ENCODE data around the gene CASP8. TPM values are rescaled to one million over a fixed set of nuclear protein-coding genes. Genes with fewer than 3 reads are reported as not detected.
A peak's percentile ranks its signal among the peaks of the same experiment; 100 is the strongest.
"Not testable (repeated sequence)": the region's sequence is repeated elsewhere in the genome, so short reads cannot be mapped to it uniquely, and the experiment has no call there.

The CASP8 gene
- total RNA-seq, 4 donors from 2014 or later, result 4.9 to 17.9 (median 5.3) TPM

DNA sequence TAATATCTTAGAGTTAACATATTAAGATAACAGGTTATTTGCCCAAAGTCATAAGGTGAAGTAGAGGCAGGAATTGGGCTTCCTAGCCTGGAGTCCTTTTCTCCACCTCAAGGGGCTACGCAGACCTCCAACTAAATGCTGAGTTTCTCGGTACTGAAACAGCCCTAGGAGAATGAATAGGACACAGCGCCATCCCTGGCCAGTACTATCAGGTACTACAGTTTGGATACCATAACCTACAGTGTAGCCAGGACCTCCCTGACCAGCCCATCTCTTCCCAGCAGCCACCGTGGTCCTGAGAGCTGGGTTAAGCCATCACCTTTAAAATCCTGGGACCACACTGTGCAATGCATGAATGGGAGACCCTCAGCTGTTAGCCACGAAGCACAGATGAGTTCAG is 15.7 kb downstream of the CASP8 start:
- Histone ChIP-seq H3K4me1 (peaks cover 0 to 3% (median 0%) of the 10 kb centered on the region in 4 donors), H3K27me3 (no peaks in the 10 kb centered on the region), H3K27ac (replicated peaks in 1 of 4) (no peak overlapping the region), H3K4me3 (no peak overlapping the region), H3K36me3 (peaks cover 34 to 77% (median 48%) of the 10 kb centered on the region in 4 donors), H3K9me3 (no peaks in the 10 kb centered on the region)
- 60% methylated on average over 5 of the region's 5 CpGs for WGBS
- TF ChIP-seq, protein P1, sequence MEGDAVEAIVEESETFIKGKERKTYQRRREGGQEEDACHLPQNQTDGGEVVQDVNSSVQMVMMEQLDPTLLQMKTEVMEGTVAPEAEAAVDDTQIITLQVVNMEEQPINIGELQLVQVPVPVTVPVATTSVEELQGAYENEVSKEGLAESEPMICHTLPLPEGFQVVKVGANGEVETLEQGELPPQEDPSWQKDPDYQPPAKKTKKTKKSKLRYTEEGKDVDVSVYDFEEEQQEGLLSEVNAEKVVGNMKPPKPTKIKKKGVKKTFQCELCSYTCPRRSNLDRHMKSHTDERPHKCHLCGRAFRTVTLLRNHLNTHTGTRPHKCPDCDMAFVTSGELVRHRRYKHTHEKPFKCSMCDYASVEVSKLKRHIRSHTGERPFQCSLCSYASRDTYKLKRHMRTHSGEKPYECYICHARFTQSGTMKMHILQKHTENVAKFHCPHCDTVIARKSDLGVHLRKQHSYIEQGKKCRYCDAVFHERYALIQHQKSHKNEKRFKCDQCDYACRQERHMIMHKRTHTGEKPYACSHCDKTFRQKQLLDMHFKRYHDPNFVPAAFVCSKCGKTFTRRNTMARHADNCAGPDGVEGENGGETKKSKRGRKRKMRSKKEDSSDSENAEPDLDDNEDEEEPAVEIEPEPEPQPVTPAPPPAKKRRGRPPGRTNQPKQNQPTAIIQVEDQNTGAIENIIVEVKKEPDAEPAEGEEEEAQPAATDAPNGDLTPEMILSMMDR (IDR thresholded peaks at IDR 0.05), result no peak
- TF ChIP-seq POLR2AphosphoS5 (IDR thresholded peaks at IDR 0.05), result no peak
- TF ChIP-seq POLR2A (IDR thresholded peaks at IDR 0.05; ENCODE audit: low read depth), result no peak
- TF ChIP-seq EP300 (IDR thresholded peaks at IDR 0.05), result no peak
- intact Hi-C loops (cut with DNase I), result no loop called here
- DNase-seq (ENCODE audit: extremely low spot score), result no peak

- WGBS, result 96% methylated on average over 6 of the region's 6 CpGs
Observed at GRCh38 chr2:201276511-201276910, 16.2 kb downstream of the CASP8 start.

GRCh38 chr2:201279079-201279478 is 18.7 kb downstream of the CASP8 start:
- 100% methylated on average over 1 of the region's 1 CpG for WGBS
- DNase-seq (ENCODE audit: extremely low spot score), result no peak
- Histone ChIP-seq H3K27me3 (no peaks in the 10 kb centered on the region), H3K9me3 (no peaks in the 10 kb centered on the region), H3K4me3 (no peak overlapping the region), H3K4me1 (peaks cover 0 to 3% (median 0%) of the 10 kb centered on the region in 4 donors), H3K27ac (replicated peaks in 1 of 4) (no peak overlapping the region), H3K36me3 (peaks cover 22 to 48% (median 31%) of the 10 kb centered on the region in 4 donors)
- intact Hi-C loops (cut with DNase I), result no loop called here
- TF ChIP-seq POLR2AphosphoS5 (IDR thresholded peaks at IDR 0.05) (no peak), EP300 (IDR thresholded peaks at IDR 0.05) (no peak)

More at GRCh38 chr2:201276511-201276910, 16.2 kb downstream of the CASP8 start:
- H3K4me1 ChIP-seq, result peaks cover 0 to 3% (median 0%) of the 10 kb centered on the region in 4 donors
- intact Hi-C loops (cut with DNase I), result no loop called here
- no peak overlapping the region for H3K4me3 ChIP-seq
- H3K36me3 ChIP-seq, result peaks cover 34 to 73% (median 48%) of the 10 kb centered on the region in 4 donors
- no peak overlapping the region for H3K27ac ChIP-seq (replicated peaks in 1 of 4)
- H3K9me3 ChIP-seq, result no peaks in the 10 kb centered on the region
- no peak for TF ChIP-seq EP300 (IDR thresholded peaks at IDR 0.05)
- no peak for TF ChIP-seq POLR2AphosphoS5 (IDR thresholded peaks at IDR 0.05)
- TF ChIP-seq, protein P1 (IDR thresholded peaks at IDR 0.05), result no peak
- TF ChIP-seq POLR2A (IDR thresholded peaks at IDR 0.05; ENCODE audit: low read depth), result no peak
- peak; percentile 91 for DNase-seq (ENCODE audit: extremely low spot score)
- H3K27me3 ChIP-seq, result no peaks in the 10 kb centered on the region

GRCh38 chr2:201280191-201281040 is 20.1 kb downstream of the CASP8 start:
- 87% methylated on average over 3 of the region's 3 CpGs for WGBS
- peaks cover 24 to 36% (median 31%) of the 10 kb centered on the region in 4 donors for H3K36me3 ChIP-seq
- DNase-seq (ENCODE audit: extremely low spot score), result no peak
- H3K27ac ChIP-seq (replicated peaks in 1 of 4), result no peak overlapping the region
- H3K9me3 ChIP-seq, result no peaks in the 10 kb centered on the region
- H3K4me3 ChIP-seq, result no peak overlapping the region
- no peaks in the 10 kb centered on the region for H3K27me3 ChIP-seq
- intact Hi-C loops (cut with DNase I), result no loop called here
- H3K4me1 ChIP-seq, result peaks cover 0 to 10% (median 2%) of the 10 kb centered on the region in 4 donors
- no peak for TF ChIP-seq POLR2AphosphoS5 (IDR thresholded peaks at IDR 0.05)
- no peak for TF ChIP-seq POLR2A (IDR thresholded peaks at IDR 0.05; ENCODE audit: low read depth)
- TF ChIP-seq EP300 (IDR thresholded peaks at IDR 0.05), result no peak
- TF ChIP-seq, protein P1 (IDR thresholded peaks at IDR 0.05), result no peak

GRCh38 chr2:201285499-201285898 is 25.2 kb downstream of the CASP8 start:
- intact Hi-C loops (cut with DNase I), result no loop called here
- H3K9me3 ChIP-seq, result no peaks in the 10 kb centered on the region
- TF ChIP-seq EP300 (IDR thresholded peaks at IDR 0.05), result no peak
- no peak for TF ChIP-seq POLR2AphosphoS5 (IDR thresholded peaks at IDR 0.05)
- TF ChIP-seq, protein P1 (IDR thresholded peaks at IDR 0.05), result no peak
- H3K4me1 ChIP-seq, result peaks cover 0 to 9% (median 3%) of the 10 kb centered on the region in 4 donors
- H3K27ac ChIP-seq (replicated peaks in 1 of 4), result peak overlapping the region in 1 of 4 donors; percentile 64
- DNase-seq (ENCODE audit: extremely low spot score), result no peak
- WGBS, result 94% methylated on average over 1 of the region's 1 CpG
- H3K36me3 ChIP-seq, result peaks cover 6 to 49% (median 34%) of the 10 kb centered on the region in 4 donors
- no peak overlapping the region for H3K4me3 ChIP-seq
- H3K27me3 ChIP-seq, result no peaks in the 10 kb centered on the region

GRCh38 chr2:201290457-201291148 is 30.3 kb downstream of the CASP8 start:
- H3K9me3 ChIP-seq; H3K27me3 ChIP-seq; DNase-seq (ENCODE audit: extremely low spot score); H3K27ac ChIP-seq (replicated peaks in 1 of 4); H3K4me1 ChIP-seq; H3K4me3 ChIP-seq; intact Hi-C loops (cut with DNase I): not testable (repeated sequence)
- WGBS, result 87% methylated on average over 15 of the region's 15 CpGs
- H3K36me3 ChIP-seq, result peaks cover 6 to 50% (median 32%) of the 10 kb centered on the region in 4 donors
